Measurements from ENCODE around the gene FAM20A.
"Not testable (repeated sequence)": the region's sequence is repeated elsewhere in the genome, so short reads cannot be mapped to it uniquely, and the experiment has no call there.

Gene FAM20A

DNA sequence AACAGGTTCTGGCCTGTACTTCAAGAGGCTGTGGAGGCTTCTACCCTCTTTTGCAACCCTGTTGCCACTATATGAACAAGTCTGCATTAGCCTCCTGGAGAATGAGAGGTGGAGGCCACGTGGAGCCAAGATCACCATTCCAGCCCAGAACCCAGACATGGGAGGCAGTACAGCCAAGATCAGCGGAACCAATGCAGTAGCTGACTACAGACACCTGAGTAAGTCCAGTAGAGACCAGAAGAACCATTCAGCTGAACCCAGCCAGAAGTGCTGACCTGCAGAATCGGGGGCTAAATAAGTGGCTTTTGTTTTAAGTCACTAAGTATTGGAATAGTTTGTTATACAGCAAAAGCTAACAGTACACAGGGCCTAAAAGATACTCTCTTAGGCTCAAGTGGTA, 12.1 kb downstream of the FAM20A start:
- no peak for DNase-seq (ENCODE audit: low spot score)

DNA sequence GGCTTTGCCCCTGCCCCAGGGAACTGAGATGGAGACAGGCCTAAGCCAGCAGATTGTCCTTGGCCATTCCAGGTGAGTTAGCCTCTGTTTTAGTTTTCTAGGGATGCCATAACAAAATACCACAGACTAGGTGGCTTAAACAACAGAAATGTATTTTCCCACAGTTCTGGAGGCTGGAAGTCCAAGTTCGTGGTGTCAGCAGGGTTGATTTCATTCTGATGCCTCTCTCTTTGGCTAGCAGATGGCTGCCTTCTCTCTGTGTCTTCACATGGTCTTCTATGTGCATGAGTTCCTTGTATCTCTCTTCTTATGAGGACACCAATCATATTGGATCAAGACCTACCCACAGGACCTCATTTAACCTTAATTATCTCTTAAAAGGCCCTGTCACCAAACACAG, 12.8 kb downstream of the FAM20A start:
- no peak for DNase-seq (ENCODE audit: low spot score)

DNA sequence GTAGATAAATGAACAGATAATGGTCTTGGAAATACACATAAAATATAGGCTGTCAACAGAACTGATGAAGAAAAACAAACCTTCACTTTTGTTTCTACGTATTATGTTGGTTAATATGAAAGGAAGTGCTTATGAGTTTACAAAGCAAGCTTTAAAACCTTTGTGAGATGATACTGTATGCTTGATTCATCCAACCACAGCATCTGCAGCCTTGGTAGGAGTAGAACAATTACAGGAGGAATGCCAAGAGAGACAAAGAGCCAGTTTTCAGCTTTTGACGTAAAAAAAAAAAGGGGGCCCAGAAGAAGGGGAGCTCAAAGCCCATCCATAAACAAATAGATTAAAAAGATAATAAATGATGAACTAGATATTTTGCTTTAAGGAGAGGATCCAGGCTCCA, 13.3 kb downstream of the FAM20A start:
- no peak for DNase-seq (ENCODE audit: low spot score)

DNA sequence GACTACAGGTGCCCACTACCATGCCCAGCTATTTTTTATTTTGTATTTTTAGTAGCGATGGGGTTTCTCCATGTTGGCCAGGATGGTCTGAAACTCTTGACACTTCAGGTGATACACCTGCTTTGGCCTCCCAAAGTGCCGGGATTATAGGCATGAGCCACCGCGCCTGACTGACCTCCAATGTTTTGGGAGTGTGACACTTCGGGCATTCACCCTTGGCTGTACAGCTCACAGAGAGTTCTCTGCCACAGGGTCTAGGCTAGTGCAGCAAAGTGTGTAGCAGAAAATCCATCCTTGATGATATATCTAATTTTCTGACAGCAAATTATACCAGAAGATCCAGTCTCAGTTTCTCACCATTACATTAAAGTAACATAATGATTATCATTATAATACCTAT, 14.1 kb downstream of the FAM20A start:
- no peak for DNase-seq (ENCODE audit: low spot score)

DNA sequence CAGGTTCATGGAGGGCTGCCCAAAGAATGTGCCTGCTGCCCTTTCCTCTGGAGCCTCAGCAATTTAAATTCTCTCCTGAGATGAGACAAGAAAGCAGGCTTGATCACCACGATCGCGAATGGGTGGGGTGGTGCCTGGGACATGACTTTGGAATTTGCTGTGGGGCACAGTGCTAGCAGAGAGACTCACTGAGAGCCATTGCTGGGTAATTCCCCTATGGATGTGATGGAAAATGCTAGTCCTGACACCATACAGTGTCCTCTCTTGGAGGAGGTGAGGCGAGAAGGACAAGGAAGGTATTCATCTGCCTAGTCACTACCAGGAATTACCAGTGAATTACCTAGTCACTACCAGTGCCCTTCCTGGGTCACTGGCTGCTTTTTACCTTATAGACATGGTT, 15.5 kb downstream of the FAM20A start:
- DNase-seq (ENCODE audit: low spot score) = no peak

DNA sequence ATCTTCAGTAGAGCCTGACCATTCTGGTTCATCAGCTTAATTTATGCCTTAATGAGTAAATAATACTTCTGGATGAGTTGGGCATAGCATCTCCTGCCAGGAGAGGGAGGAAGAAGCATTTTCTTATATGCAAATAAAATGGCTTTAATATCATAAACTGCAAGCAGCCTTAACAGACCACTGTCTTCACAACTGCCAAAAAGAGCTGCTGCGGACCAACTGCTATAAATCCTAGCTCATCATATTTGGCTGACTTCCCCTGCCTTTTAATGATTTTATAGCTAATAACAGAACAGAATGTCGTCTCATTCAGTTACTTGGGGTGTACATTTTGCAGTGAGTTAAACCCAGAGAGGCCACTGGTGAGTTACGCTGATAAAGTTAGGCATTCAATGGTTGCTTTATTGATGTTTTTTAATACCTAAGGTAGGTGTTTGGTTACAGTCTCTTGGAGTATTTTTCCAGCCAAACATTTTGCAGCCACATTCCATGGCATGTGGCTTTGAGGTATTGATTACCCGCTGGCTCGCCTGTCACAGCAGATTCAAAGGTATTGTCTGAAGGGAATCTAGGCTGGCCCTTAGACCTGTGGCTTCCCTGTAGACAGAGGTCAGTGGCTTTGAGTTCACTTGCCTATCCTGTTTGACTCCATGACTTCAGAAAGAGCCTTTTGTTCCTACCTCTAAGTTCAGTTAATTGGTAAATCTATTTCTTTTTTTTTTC, 16.4 kb downstream of the FAM20A start:
- DNase-seq (ENCODE audit: low spot score) = no peak

DNA sequence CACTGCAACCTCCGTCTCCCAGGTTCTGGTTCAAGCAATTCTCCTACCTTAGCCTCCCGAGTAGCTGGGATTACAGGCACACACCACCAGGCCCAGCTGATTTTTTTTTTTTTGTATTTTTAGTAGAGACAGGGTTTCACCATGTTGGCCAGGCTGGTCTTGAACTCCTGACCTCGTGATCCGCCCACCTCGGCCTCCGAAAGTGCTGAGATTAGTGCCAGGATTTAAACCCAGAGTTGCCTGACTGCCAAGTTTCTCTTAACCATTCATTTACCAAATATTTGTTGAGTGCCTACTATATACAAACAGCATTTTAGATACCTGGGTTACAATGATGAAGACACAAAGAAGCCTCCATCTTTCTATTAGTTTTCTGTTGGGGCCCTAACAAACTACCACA, 18.3 kb downstream of the FAM20A start:
- not testable (repeated sequence) for DNase-seq (ENCODE audit: low spot score)

DNA sequence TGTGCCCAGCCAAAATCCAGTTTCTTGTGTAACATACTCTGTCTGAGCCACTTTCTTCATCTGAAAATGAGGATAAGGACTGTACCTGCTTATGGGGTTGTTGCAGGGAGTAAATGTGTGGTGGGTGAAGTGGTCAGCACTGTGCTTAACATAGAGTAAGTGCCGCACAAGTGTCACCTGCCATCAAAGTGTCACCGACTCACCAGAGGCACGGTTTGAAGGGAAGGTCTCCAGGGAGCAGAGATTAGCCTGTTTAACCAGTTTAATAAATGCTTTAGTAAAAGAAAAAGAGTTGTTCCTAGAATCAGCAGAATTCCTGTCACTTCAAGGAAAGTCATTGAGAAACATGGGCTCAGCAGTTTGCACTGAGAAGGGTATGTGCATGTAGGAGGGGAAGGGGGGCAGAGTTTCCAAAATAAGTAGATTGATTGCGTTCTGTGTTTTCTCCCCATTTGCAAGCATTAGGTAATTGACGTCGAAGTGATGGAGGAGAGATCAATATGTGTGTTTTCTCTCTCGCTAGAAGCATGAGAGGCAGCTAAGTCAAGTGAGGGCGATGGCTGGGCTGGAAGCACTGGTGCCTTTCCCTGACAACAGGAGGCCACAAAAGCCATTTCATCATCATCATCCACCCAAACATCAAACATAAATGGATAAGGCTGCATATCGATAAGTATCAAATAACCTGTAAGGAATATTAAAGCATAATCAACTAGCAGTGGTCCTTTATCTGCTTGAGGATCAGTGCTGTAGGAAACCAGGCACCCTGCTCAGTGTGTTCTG, 19.1 kb downstream of the FAM20A start:
- DNase-seq (ENCODE audit: low spot score) = no peak

DNA sequence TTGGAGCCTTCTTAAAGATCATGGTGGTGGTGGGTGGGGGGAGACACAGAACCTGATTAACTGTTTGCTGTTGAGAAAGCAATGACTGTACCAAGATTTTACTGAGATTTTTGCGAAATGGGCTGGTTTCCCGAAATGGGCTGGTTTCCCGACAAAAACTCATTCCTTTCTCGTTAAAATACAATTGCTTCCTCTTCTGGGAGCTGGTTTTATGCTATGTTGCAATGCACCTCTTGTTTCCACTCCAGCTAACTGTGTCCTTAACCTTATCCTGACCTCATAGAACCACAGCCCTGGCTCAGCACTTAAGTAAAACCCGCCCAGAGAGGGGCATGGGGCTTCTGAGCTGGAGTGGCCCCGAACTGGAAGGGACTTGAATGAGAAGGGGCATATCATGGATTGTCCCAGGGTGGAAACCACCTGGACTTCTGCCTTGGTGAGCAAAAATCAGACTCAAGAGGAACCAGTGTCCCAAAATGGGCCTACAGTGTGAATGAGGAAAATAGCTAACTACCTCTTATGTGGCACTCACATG, 20.9 kb downstream of the FAM20A start:
- no peak for DNase-seq (ENCODE audit: low spot score)

DNA sequence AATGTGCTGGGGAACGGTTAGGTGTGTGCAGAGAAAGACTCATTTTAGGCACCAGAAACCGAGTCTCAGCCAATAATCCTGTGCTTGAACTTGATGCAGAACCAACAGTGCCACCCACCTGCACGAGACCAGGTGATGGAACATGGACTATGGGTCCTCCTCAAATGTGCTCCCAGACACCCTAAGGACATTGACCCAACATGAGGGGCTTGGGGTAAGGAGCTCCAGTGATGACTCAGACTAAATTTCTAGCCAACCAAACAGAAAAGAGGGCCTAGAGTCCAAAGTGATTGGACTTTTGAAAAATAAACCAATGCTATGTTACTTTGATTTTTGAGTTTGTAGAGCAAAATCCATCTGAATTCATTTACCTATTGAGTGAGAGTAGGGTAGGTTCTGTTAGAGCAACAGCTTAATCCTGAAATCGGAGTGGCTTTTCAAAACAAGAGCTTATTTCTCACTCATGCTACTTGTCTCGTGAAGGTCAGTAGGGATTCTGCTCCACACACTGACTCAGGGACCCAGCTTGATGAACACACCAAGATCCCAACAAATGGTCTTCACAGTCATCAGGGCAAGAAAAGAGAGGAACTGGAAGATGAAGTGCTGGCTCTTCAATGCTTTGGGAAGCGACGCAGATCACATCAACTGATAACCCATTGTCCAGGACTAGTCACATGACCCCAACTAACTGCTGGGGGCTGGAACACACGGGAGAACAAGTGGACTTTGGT, 21.8 kb downstream of the FAM20A start:
- no peak for DNase-seq (ENCODE audit: low spot score)

DNA sequence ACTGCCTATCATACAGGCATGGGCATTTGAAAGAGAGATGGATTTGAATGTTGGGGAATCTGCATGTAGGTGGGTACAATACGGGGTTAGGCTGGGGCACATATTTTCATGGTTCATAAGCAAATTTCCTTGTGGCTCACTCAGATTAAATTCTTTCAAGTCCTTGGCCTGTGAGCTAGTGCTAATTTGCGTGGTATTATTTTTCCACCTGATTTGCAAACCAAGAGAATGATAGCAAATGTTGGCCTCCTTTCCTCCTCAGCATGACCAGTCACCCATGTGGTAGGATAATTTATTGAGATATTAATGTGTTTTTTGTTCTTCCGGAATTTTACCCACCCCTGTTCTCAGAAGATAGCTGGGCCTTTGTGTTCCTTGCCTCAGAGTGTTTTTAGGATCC, 22.9 kb downstream of the FAM20A start:
- no peak for DNase-seq (ENCODE audit: low spot score)

DNA sequence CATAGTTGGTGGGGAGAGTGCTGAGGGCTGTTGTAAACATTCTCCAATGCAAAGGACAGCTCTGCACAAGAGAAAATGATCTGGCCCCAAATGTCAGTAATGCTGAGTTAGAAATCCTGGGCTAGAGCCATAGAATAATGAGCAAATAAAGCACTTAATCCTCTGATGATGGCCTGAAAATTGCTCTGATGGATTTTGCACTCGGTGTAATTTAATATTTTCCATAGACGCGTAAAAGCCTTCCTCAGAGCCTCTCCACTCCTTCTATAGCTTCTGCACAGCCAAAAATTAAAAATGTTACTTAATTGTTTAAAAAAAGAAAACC, 23.7 kb downstream of the FAM20A start:
- no peak for DNase-seq (ENCODE audit: low spot score)

DNA sequence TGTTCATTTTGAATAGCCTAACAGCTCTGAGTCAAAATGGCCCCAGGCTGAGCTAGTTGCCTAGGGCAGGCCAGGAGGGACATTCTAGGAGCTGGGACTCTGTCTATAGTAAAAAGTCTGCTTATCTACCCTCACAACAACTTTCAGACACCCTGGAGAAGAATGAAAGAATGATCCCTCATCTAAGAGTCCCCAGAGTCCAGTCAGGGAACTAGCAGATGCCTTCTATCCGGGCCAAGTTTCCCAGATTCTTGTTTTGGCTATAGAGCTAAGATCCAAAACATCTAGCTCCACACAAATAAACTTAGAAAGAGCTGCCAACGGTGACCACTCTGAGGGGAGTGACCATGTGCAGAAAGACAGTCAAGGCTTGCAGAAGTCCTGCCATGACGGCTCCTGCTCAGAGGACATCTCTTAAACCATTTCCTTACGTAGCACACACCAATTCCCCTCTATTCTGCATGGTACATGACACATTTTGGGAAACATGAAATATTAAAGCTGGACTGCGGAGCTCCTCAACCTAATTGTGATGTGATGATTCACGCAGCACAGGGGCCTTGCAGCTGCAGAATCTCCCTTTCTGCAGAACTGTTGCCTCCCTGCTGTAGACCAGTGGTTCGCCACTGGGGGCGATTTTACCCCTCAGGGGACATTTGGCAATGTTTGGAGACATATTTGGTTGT, 24.2 kb downstream of the FAM20A start:
- DNase-seq (ENCODE audit: low spot score) = no peak

DNA sequence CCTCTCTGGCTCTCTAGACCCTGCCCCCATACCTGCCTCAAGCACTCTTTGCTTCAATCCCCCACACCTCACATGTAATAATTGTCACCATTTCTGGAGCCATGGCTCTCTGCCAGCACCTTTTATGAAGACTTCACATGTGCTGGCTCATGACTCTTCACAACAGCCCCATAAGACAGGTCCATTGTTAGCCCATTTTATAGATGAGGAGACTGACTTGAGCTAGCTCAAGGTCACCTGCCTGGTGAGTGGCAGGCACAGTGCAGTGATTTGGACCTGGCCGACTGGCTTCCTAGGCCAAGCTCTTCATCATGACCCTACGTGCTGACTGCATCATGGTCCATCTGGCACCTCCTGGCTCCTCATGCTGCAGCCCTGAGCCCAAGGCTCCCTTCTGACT, 25.0 kb downstream of the FAM20A start:
- DNase-seq (ENCODE audit: low spot score) = no peak

DNA sequence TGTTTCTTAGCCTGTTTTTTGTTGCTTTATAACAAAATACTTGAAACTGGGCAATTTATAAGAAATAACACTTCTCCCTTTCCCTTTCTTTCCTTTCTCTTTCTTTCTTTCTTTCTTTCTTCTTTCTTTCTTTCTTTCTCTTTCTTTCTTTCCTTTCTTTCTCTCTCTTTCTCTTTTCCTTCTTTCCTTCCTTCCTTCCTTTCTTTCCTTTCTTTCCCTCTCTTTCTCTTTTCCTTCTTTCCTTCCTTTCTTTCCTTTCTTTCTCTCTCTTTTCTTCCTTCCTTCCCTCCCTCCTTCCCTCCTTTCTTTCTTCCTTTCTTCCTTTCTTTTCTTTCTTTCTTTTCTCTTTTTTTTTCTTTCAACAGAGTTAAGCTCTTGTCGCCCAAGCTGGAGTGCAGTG, 27.8 kb downstream of the FAM20A start:
- DNase-seq (ENCODE audit: low spot score) = no peak

DNA sequence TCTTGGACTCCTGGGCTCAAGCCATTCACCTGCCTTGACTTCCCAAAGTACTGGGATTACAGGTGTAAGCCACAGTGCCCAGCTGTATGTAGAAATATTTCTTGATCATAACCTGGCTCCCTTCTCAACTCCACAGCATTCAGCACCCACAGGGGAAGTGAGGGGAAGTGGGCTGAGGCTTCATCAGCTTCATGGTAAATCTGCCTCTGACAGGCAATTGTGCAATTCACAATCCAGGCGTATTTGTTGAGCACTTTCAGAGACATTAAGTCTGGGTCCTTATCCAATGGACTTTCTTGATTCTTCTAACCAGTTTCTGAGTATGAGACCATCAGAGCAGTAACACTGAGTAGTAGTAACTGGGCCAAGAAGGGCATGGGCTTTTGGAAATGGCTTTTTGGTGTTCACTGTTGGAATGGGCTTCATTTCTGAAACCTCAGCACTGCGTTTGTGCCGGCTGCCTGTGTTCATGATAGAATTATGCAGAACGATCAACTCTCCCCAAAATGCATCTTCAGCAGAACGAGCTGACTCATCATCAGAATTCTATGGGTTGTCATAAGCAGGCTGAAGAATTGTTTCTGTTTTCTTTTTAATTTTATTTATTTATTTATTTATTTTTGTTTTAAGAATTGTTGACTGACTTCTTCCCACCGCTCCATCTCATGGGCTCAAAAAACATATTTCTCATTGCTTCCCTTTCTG, 28.9 kb downstream of the FAM20A start:
- DNase-seq (ENCODE audit: low spot score) = no peak

DNA sequence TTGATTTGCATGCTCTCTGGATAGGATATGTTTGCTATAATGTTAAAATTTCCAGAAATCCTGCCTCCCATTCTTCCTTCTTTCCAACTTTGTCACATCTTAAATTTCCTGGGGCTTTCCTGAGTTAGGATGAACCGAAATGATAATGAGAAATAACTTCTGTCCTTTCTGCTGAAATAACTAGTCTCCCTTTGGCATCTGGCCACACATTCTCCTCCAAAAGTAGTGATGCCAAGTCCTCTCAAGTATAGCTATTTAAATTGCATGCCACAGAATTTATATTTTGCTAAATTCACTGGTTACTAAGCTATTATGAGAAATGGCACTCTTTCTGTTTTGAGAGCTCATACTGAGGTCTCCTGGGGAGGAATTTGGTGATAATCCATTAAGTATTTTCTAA, 30.6 kb downstream of the FAM20A start:
- no peak for DNase-seq (ENCODE audit: low spot score)

DNA sequence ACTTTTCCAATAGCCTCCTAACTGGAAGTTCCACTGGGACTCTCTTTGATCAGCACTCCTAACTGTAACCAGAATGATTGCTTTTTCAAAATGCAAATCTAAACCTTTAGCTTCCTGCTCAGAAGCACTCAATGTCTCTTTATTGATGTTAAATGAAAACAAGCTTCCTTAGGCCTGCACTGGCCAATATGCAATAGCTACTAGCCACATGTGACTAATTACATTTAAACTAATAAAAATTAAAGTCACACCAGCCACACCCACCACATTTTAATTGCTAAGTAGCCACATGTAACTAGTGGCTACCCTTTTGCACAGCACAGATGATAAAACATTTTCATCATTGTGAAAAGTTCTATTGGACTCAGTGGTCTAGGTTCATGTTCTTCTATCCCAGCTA, 31.8 kb downstream of the FAM20A start:
- DNase-seq (ENCODE audit: low spot score) = no peak

DNA sequence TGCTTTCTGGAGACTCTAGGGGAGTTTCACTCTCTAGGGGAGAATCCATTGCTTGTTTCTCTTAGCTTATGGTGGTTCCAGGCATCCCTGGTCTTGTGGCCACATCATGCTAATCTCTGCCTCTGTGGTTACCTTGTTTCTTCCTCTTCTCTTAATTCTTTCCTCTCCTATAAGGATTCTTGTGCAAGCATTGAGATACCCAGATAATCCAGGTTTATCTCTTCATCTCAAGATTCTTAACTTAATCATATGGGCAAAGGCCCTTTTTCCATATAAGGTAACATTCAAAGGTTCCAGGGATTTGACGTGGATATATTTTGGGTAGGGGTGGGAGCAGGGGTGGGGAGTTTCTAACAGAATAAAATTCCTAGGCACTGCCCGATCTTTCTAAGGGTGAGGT, 32.6 kb downstream of the FAM20A start:
- no peak for DNase-seq (ENCODE audit: low spot score)

DNA sequence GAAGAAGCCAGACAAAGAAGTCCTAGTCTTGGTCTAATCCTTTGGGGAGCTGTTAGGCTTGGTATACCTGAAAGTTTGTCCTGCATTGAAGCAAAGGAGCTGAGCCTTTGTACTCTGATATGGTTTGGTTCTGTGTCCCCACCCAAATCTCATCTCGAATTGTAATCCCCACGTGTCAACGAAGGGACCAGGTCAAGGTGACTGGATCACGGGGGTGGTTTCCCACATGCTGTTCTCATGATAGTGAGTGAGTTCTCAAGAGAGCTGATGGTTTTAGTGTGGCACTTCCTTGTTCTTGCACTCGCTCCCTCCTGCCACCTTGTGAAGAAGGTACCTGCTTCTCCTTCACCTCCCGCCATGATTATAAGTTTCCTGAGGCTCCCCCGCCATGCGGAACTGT, 33.6 kb downstream of the FAM20A start:
- DNase-seq (ENCODE audit: low spot score) = no peak

DNA sequence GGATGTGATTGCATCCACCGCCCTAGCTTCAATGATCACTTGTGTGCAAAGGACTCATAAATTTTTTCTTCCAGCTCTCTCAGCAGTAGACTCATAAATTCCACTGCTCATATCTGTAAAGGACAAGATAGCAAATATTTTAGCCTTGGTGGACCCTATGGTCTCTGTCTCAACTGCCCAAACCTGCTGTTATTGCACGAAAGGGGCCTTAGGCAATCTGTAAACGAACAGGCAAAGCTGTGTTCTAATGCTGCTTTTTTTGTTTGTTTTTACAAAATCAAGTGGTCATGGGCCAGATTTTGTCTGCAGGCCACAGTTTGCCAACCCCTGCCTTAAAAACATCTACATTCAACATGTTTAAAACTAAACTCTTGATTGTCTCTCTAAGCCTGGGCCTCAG, 34.1 kb downstream of the FAM20A start:
- DNase-seq (ENCODE audit: low spot score) = no peak

DNA sequence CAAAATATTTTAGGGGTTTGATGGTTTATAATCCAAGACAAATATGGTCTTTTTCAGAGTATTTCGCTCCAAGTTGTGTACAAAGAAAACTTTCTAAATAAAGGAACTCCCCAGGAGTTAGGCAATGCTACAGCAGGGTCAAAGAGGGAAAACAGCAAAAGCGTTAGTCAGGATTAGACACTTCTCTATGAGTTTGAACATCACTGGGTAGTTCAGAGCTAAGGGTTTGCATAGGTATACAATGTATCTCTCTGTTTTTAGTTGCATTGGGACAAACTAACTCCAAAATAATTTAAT, 34.8 kb downstream of the FAM20A start:
- DNase-seq (ENCODE audit: low spot score) = no peak
